Testis (tissue), 2 donors: ENCODE data around the gene KDM1B.

ENCODE experiments used
- POLR2A ChIP-seq: fragments of 450-650 bp; IDR thresholded peaks from one replicate; pipeline ENCODE4 v1.6.1; 2017; ENCODE audit warnings: antibody characterized with exemption, mild to moderate bottlenecking, moderate library complexity
- TF ChIP-seq, protein P1 (sequence below), 3 experiments: fragments of 450-650 bp in 2 of 3; fragments of 200-600 bp in 1 of 3; sonication (generic) in 1 of 3; IDR thresholded peaks; one replicate each; pipeline ENCODE4 v1.5.1; 2016 to 2019; ENCODE audit warnings: antibody characterized with exemption in 3 of 3, mild to moderate bottlenecking in 2 of 3, moderate library complexity in 1 of 3

DNA sequence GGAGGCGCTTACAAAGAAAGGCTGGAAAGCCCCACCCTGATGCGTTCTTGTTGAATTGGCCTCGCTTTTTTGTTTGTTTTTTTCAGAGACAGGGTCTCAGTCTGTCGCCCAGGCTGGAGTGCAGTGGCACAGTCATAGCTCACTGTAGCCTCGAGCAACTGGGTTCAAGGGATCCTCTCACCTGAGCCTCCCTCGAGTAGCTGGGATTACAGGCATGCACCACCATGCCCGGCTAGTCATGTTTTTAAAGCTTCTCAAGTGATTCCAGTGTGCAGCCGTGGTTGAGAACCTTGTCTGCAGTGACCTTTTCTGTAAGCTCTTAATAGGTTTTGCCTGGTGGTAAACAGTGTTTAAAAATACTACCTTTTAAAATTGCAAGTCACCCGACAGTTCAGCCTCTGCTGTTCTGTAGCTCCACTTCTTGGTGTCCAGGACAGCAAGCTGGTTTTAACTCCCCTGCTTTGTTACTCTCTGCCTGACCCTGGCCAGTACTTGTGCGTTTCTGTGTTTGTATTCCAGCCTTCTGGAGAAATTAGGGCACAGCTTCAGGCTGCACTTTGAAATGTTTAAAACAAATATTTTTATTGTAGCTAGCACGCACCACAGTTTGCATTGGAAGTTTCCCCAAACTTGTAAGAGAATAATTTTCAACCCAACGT lies 54.4 kb downstream of the KDM1B start:
- TF ChIP-seq, protein P1, sequence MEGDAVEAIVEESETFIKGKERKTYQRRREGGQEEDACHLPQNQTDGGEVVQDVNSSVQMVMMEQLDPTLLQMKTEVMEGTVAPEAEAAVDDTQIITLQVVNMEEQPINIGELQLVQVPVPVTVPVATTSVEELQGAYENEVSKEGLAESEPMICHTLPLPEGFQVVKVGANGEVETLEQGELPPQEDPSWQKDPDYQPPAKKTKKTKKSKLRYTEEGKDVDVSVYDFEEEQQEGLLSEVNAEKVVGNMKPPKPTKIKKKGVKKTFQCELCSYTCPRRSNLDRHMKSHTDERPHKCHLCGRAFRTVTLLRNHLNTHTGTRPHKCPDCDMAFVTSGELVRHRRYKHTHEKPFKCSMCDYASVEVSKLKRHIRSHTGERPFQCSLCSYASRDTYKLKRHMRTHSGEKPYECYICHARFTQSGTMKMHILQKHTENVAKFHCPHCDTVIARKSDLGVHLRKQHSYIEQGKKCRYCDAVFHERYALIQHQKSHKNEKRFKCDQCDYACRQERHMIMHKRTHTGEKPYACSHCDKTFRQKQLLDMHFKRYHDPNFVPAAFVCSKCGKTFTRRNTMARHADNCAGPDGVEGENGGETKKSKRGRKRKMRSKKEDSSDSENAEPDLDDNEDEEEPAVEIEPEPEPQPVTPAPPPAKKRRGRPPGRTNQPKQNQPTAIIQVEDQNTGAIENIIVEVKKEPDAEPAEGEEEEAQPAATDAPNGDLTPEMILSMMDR (IDR thresholded peaks at IDR 0.05), result no peak
- no peak for TF ChIP-seq POLR2A
